Epithelial cell of esophagus (primary cell): Measurements from ENCODE around the gene CD22.

Experiments
- DNase-seq: peaks from one replicate; pipeline ENCODE4 v3.0.0; 2010; ENCODE audit warnings: low read depth
- H3K4me3 ChIP-seq: 2 replicates; pipeline ENCODE4 v1.5.1; 2011; ENCODE audit warnings: mild to moderate bottlenecking, low read length, control low read depth
- CTCF ChIP-seq: IDR thresholded peaks from 2 replicates; pipeline ENCODE4 v1.5.1; 2011; ENCODE audit warnings: low read depth, mild to moderate bottlenecking, low read length, control low read depth, inconsistent platforms; ENCODE audit not compliant: insufficient read depth; ENCODE audit errors: missing control alignments

Gene CD22

GRCh38 chr19:35341565-35342225, 12.7 kb downstream of the CD22 start:
- TF ChIP-seq CTCF = no peak
- no peak for DNase-seq
- H3K4me3 ChIP-seq = no peak overlapping the region

- H3K4me3 ChIP-seq = no peak overlapping the region
- no peak for TF ChIP-seq CTCF
- DNase-seq = no peak
These were observed 13.4 kb downstream of the CD22 start for GRCh38 chr19:35342430-35342829.

DNA sequence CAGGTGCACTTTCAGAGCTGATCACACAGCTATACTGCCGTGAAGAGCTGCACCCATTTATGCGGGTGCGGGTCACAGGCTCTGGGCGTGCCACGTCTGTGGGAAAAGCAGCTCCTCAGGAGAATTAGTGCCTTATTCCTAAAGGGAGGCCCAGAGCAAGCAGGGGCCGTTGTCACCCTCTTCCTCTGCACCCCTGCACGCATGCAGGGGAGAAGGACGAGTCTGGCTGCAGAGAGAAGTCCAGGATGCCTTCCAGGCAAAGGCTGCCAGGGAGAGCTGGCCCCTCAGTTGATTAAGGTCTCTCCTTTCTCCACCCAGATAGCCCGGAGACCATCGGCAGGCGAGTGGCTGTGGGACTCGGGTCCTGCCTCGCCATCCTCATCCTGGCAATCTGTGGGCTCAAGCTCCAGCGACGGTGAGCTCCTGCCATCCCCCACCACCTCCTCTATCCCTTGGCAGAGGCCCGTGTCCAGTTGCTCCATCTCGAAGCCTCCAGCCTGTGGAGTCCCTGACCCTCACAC, 15.6 kb downstream of the CD22 start:
- TF ChIP-seq CTCF = no peak
- no peak for DNase-seq
- H3K4me3 ChIP-seq = no peak overlapping the region

DNA sequence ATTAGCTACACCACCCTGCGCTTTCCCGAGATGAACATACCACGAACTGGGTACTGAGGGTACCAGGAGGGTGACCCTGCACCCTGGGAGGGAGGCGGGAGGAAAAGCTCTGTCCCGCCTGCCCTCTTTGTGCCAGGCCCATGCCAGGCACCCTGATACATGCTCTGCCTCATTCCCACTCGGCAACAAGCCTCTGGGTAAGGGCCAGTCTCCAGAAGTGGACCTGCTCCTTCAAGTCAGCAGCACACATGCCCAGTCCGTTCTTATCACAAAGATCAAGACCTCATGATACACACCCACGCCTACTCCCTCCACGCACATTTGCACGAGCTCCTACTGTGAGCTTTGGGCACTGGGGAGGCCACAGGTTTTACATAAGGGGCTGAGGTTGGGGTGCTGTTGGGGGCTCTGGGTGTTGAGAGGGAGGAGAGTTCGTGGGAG, 16.7 kb downstream of the CD22 start:
- H3K4me3 ChIP-seq = no peak overlapping the region
- no peak for TF ChIP-seq CTCF
- DNase-seq = no peak

GRCh38 chr19:35346193-35347052, 17.4 kb downstream of the CD22 start:
- H3K4me3 ChIP-seq = no peak overlapping the region
- TF ChIP-seq CTCF = no peak
- no peak for DNase-seq

- TF ChIP-seq CTCF = no peak
- H3K4me3 ChIP-seq = no peak within 1 kb of the TSS
- no peak for DNase-seq
These were observed 18.4 kb downstream of the CD22 start, which contains the start of gene FFAR1 for GRCh38 chr19:35347171-35347929. TSS of gene FFAR1 (plus strand) at chr19:35347902. CDS start at chr19:35351552, 3,650 bp downstream.
